ENCODE results near the gene ACD.
"Not testable (repeated sequence)": the region's sequence is repeated elsewhere in the genome, so short reads cannot be mapped to it uniquely, and the experiment has no call there.

ACD gene

DNA sequence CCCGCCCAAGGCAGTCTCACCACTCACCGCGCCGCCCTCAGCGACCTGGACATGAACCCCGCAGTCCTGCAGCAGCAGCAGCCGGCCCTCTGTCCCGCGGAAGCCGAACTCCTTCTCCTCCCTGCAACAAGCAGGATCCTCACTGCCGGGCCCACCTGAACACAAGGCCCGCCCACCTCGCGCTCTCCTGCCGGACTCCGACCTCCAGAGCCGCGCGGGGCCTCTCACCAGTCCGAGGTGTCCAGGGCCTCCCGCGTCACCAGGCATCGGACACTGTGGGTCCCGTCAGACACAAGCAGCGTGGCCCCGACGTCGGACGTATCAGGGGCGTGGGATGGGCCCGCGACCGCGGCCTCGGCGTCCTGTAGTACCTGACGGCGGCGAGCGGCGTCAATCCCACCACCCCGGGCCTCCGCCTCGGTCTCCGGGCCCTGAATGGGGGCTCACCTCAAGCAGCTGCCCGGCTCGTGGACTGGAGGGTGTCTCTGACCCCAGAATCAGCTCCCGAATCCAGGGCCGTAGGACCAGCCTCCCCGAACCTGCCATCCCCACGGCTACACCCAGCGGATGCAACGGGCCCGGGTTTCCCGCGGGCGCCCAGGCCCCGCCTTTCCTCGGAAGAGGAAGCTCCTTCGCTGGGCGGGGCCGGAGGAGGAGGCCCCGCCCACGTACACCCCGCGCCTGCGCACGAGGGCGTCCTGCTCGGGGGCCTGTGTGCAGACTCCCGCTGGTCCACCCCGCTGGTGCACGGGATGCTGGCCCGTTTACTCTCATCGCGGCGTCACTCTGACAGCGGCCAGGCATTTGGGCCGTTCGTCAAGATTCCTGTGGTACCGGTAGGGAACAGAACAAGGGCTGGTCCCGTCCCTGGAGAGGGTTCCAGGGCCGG, at the start of gene ACD:
TSS of gene ACD (minus strand) at position 586 of the 889 bp plus-strand sequence. CDS start at position 546, 40 bp downstream.
- DNase-seq: peak; percentile 91

- no peak for DNase-seq
Measured at GRCh38 chr16:67709050-67709449, 49.0 kb upstream of the ACD start.

DNA sequence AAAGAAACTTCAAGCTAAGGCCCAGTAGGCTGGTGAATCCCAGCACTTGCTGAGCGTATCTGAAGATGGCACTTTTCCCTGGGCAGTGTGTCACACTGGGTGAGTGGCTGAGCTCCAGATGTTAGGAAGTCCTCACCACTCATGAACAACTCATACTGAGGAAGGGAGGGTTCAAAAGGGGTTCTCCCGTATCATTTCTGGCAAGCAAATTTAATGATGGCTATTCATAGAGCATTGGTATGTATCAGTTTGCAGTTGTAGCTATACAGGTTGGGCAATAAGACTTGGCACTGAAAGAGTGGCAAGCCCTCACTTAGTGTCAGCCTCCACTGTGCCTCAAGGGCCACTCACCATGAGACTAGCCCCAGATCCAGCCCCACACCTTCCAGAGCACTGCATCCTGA, 48.3 kb upstream of the ACD start:
- DNase-seq: peak; percentile 43

DNA sequence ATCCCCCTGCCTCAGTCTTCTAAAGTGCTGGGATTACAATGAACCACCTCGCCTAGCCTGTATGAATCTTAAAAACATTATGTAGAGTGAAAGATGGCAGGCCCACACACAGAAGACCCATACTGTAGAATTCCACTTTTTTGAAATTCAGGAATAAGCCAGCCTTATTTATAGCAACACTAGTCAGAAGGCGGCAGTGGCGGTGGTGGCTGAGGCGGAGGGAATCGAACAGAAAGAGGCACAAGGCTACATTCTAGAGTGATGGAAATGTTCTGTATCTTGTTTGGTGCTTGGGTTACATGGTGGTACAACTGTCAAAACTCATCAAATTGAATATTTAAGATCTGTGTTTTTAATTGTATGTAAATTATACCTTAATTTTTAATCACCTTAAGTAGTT, 47.7 kb upstream of the ACD start:
- DNase-seq: no peak

DNA sequence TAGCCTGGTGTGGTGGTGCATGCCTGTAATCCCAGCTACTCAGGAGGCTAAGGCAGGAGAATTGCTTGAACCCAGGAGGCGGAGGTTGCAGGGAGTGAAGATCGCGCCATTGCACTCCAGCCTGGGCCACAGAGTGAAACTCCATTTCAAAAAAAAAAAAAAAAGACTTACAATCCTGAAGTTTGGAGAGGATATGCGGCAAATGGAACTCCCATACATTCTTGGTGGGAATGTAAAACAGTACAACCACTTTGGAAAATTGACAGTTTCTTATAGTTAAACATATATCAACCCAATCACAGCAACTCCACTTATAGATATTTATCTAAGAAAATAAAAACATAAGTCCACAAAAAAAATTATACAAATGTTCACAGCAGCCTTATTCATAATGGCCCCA, 47.1 kb upstream of the ACD start:
- DNase-seq: no peak

DNA sequence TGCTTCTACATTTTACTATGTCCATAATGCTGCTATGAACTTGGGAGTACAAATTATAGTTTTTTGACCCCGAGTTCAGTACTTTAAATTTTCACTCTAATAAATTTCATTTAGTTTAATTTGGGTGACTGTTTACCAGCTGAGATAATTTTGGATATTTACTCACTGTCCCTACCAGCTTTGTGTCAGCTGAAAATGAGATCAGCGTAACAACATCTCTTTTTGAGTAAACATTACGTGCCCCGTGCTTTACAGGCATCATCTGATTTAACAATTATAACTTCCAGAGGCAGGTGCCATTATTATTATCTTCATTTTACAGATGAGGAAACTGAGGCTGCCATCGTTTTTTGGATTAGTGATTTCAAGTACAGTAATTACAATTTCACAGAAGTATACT, 44.0 kb upstream of the ACD start:
- DNase-seq: no peak

GRCh38 chr16:67703626-67704025, 43.6 kb upstream of the ACD start:
- no peak for DNase-seq

DNA sequence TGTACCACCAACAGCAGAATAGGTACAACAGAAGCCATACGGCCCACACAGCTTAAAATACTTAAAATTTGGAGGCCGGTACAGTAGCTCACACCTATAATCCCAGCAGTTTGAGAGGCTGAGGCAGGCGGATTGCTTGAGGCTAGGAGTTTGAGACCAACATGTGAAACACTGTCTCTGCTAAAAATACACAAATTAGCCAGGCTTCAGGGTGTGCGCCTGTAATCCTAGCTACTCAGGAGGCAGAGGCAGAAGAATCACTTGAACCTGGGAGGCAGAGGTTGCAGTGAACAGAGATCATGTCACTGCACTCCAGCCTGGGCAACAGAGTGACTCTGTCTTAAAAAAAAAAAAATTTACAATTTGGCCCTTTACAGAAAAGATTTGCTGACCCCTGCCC, 42.1 kb upstream of the ACD start:
- no peak for DNase-seq

GRCh38 chr16:67701420-67701819, 41.4 kb upstream of the ACD start:
- no peak for DNase-seq

DNA sequence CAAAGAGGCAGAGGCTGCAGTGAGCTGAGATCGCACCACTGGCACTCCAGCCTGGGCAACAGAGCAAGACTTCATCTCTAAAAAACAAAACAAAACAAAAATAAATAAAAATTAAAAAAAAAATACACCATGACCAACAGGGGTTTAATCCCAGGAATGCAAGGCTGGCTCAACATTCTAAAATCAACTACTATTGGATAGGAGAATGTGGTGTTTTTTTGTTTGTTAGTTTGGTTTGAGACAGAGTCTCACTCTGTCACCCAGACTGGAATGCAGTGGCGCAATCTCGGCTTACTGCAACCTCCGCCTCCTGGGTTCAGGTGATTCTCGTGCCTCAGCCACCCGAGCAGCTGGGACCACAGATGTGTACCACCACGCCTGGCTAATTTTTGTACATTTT, 39.2 kb upstream of the ACD start:
- no peak for DNase-seq

DNA sequence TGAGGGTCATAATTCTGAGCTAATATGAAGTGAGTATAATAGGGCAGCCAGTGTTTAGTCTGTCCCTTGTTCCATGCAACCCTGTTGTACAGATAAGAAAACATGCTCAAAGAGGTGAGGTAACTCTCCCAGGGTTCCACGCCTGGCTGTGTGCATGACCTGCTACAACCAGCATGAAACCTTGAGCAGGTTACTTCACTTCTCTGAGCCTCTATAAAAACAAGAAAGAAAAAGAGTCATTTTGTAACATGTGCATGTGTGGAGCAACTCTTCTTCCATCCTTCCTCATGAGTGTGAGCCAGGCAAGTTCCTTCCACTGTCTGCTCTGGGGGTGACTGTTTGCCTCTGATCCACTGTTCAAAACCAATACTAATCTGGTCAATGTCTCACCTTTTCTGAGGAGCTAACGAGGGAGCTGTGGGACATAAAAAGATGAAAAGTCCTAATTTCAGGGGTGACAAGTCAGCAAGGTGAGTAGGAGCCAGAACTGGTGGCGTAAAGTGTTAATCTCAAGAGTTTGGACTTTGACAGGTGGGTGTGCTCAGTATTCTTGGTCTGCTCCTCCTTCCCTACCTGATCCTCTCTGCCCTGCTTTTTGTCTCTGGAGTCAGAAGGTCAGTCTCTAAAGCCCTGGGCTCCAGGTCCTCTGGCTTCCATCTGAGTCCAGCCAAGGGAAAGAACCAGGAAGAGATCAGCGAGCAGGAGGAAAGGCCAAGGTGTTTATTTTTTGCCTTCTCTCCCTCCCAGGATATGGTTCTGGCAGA, 37.5 kb upstream of the ACD start:
- no peak for DNase-seq

DNA sequence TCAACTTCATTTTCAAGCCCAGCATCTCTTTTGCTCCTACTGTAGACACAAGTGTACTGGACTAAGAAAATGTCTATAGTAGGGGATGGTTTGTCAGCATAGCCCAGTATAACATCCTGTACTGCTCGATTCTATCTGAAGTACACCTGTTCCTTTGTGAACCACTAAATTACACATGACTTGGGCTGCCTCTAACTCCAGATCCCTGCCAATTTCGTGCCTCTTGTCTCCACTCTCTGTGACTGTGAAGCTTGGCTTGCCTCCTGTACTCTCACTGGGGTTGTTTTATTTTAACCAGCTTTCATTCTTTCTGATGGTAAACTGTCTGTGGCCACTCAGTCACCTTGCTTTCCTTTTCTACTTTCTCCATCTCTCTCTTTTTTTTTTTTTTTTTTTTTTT, 34.6 kb upstream of the ACD start:
- no peak for DNase-seq

DNA sequence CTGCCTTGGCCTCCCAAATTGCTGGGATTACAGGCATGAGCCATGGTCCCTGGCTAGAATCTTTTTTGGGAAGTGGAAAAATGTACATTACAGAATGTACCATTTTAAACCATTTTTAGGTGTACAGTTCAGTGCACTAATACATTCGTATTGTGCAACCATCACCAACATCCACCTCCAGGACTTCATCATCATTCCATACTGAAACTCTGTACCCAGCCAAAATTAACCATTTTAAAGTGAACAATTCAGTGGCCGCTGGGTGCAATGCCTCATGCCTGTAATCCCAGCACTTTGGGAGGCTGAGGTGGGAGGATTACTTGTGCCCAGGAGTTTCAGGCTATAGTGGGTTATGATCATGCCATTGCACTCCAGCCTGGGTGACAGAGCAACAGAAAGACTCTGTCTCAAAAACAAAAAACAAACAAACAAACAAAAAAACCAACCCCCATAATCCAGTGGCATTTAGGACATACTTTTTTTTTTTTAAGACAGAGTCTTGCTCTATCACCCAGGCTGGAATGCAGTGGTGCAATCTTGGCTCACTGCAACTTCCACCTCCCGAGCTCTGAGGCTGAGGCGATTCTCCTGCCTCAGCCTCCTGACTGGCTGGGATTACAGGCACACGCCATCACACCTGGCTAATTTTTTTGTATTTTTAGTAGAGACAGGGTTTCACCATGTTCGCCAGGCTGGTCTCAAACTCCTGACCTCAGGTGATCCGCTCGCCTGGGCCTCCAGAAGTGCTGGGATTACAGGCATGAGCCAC, 33.6 kb upstream of the ACD start:
- not testable (repeated sequence) for DNase-seq

GRCh38 chr16:67685388-67686112, 25.5 kb upstream of the ACD start:
- DNase-seq: no peak

DNA sequence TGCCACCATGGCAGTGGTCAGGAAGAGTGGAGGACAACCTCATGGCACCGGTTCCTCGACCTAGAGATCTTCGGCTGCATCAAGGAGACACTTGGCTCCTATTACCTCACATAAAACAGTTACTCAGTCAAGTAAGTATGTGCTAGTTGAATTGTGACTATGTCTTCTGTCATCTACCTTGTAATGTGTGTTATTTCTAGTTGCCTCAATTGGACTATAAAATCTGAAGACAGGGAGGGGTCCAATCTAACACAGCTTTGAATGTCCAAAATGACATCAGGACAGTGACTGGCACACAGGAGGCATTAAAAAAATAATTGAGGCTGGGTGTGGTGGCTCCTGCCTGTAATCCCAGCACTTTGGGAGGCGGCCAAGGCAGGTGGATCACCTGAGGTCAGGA, 23.7 kb upstream of the ACD start:
- no peak for DNase-seq

DNA sequence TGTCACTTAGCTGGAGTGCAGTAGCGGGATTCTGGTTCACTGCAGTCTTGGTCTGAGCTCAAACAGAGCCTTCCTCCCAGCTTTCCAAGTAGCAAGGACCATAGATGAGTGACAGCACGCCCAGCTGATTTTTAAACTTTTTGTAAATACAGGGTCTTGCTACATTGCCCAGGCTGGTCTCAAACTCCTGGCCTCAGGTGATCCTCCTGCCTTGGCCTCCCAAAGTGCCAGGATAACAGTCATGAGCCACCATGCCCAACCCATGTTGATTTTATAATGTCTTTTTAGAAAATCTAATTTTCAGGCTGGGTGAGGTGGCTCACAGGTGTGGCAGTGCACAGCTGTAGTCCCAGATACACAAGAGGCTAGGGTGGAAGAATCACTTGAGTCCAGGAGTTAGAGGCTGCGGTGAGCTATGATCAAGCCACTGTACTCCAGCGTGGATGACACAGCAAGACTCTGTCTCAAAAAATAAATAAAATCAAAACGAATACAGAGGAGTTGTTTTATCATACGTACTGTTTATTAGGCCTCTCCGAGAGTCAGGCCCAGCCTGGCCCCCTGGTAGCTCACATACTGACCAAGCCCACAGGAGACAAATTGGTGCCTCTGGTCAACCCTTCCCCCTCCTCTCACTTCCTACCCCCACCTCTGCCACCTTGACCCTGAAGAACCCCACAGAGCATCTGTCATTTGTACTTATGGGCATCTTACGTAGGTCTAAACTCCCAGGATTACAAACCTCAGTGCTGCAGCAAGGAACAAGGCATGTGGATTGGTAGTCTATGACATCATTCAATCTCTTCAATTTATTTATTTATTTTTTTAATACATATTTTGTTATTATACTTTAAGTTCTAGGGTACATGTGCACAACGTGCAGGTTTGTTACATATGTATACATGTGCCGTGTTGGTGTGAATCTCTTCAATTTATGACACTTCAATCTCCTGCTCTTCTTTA, 20.2 kb upstream of the ACD start:
- no peak for DNase-seq

GRCh38 chr16:67678354-67679023, 18.4 kb upstream of the ACD start:
- no peak for DNase-seq

GRCh38 chr16:67677712-67678111, 17.7 kb upstream of the ACD start:
- DNase-seq: no peak

DNA sequence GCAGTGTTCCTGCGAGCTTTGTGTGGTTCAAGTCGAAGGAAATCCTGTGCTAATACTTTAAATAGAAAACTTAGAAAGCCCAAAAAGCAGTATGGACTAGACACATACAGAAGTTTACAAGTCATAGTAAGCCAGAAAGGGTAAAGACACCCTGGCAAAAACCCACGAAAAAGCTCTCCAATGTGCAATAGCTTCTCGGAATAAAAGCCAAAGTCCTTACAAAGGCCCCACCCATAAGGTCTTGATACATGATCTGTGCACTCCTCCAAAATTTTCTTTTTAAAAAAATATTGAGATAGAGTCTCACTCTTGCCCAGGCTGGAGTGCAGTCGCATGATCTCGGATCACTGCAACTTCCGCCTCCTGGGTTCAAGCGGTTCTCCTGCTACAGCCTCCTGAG, 16.9 kb upstream of the ACD start:
- DNase-seq: no peak

DNA sequence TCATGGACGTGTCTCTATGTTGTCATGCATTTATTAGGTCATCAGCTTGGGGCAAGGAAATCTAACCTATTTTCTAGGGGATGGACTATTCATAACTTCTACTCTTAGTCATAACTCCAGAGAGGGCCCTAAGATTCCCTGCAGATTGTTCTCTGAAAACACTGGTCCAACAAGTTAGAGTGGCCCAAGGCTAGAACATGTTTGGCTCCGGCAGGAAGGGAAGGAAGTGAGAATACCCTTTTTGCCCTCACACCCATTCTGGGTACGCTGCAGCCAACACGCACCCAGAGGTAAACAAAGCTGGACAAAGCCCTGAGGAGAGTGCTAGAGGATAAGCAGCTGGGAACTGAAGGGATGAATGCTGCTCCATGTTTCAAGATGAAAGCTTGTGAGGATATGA, 16.5 kb upstream of the ACD start:
- no peak for DNase-seq

DNA sequence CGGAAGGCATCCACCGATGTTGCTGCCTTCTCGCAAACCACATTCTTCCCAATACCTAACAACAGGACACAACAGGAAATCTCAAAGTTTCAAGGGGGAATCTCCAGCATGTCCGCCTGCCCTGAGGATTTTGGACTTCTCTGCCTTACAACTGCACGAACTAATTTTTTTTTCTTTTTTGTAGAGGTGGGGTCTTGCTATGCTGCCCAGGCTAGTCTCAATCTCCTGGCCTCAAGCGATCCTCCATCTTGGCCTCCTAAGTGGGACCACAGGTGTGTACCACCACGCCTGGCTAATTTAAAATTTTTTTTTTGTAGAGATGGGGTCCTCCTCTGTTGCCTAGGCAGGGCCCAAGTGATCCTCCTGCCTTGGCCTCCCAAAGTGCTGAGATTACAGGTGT, 15.9 kb upstream of the ACD start:
- no peak for DNase-seq

All from EL (cell line).